ENCODE data around the gene GPR162.

GPR162 gene, protein sequence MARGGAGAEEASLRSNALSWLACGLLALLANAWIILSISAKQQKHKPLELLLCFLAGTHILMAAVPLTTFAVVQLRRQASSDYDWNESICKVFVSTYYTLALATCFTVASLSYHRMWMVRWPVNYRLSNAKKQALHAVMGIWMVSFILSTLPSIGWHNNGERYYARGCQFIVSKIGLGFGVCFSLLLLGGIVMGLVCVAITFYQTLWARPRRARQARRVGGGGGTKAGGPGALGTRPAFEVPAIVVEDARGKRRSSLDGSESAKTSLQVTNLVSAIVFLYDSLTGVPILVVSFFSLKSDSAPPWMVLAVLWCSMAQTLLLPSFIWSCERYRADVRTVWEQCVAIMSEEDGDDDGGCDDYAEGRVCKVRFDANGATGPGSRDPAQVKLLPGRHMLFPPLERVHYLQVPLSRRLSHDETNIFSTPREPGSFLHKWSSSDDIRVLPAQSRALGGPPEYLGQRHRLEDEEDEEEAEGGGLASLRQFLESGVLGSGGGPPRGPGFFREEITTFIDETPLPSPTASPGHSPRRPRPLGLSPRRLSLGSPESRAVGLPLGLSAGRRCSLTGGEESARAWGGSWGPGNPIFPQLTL

DNA sequence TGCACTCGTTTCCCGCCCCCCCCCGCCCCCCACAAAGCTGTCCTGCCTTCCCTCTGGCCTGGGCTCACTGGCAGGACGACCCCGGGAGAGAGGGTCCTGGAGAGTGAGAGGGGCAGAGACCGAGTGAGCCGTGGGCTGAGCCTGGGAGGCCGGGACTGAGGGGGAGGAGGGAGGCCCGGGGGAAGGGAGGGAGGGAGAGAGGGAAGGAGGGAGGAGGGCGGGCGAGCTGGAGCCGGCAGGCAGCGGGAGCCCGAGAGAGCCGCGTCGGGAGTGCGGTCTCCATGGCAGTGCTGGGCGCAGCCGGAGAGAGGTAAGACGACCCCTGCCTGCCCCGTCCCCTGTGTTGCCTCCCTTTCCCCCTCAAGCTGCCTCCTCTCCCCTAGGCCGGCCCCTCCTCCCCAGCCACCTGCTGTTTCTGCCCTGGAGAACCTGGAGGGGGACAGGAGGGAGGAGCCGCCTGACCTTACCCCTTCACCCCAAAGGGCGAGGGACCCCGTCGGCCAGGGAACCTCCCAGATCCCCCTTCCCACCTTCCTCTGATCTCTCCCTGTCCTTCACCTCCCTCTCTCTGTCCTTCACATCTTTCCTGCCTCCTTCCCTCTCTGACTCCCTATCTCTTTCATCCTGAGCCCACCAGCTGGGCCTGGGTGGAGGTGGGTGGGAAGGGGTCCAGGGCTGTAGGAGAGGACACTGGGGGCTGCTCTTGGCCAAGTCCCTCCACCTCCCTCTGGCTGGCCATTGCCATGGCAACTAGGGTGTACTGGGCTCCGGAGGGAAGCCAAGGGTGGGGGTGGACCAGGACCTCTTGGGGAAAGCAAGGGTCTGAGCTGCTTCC lies at the start of gene GPR162:
Gene GPR162, plus strand, starts transcription at position 231 of the 835 bp plus-strand sequence. CDS start 2,078 bp downstream, outside the sequence.
- no peak for DNase-seq

- DNase-seq = peak; percentile 78 to 82
These were observed 49.3 kb upstream of the GPR162 start, which contains the start of gene LAG3 for GRCh38 chr12:6772331-6772695. TSS of gene LAG3 (plus strand) at chr12:6772520. CDS start at chr12:6772853, 333 bp downstream.

DNA sequence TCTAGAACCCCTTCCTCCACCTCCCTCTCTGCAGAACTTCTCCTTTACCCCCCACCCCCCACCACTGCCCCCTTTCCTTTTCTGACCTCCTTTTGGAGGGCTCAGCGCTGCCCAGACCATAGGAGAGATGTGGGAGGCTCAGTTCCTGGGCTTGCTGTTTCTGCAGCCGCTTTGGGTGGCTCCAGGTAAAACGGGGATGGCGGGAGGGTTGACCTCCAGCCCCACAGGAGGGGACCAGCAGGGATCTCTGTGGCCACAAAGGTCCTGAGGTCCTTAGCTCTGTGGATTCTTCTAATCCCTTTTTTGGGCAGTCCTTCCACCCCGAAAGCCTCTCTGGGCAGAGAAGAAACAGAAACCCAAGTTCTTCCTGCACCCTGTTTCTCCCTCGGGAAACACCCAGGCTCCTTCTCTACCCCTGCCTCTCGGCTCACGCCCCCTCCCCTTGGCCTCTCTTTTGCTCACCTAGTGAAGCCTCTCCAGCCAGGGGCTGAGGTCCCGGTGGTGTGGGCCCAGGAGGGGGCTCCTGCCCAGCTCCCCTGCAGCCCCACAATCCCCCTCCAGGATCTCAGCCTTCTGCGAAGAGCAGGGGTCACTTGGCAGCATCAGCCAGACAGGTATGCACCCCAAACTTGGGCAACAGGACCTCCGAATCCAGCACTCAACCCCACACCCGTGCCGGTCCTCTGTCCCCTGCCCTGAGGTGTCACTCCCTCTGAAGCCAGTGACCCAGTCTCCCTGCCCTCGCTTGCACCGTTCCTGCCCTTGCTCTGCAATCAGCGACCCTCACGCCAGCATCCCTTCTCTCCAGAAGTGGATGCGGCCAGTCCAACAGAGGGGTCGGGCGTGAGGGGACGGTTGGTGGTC lies 48.7 kb upstream of the GPR162 start:
- no peak for DNase-seq

DNA sequence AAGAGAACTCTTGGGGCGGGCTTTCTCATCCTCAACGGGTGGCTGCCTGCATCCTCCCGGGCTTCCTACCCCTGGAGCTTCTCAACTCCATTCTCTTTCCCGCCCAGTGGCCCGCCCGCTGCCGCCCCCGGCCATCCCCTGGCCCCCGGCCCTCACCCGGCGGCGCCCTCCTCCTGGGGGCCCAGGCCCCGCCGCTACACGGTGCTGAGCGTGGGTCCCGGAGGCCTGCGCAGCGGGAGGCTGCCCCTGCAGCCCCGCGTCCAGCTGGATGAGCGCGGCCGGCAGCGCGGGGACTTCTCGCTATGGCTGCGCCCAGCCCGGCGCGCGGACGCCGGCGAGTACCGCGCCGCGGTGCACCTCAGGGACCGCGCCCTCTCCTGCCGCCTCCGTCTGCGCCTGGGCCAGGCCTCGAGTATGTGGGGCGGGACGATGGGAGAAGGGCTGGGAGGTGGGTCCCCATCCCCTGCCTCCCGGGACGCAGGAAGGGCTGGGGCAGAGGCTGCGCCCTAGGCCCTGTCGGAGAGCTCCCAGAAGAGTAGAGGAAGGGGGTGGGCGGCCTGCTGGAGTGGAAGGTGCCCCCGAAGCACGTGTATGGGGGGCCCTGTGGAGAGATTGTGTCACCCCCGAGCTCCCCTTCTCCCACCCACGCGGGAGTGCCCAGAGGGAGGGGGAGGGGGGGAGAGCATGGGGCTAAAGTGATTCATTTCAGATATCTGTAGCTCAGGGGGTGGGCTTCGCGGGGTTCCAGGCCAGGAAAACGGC lies 47.9 kb upstream of the GPR162 start:
- peak; percentile 81 to 82 for DNase-seq

DNA sequence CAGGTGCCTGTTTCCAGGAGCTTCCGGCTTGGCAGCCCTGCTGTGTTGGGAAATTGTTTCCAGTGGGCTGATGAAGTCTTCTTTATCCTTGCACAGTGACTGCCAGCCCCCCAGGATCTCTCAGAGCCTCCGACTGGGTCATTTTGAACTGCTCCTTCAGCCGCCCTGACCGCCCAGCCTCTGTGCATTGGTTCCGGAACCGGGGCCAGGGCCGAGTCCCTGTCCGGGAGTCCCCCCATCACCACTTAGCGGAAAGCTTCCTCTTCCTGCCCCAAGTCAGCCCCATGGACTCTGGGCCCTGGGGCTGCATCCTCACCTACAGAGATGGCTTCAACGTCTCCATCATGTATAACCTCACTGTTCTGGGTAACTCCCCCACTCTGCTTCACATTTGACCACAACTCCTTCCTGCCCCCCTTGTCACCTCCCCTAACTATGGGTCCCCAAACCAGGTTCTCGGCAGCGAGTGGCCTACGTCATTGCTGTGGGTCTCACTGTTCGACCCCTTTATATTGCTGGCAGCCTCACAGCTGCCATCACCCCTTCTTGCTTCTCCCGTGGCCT lies 47.0 kb upstream of the GPR162 start:
- peak; percentile 54 to 59 for DNase-seq

DNA sequence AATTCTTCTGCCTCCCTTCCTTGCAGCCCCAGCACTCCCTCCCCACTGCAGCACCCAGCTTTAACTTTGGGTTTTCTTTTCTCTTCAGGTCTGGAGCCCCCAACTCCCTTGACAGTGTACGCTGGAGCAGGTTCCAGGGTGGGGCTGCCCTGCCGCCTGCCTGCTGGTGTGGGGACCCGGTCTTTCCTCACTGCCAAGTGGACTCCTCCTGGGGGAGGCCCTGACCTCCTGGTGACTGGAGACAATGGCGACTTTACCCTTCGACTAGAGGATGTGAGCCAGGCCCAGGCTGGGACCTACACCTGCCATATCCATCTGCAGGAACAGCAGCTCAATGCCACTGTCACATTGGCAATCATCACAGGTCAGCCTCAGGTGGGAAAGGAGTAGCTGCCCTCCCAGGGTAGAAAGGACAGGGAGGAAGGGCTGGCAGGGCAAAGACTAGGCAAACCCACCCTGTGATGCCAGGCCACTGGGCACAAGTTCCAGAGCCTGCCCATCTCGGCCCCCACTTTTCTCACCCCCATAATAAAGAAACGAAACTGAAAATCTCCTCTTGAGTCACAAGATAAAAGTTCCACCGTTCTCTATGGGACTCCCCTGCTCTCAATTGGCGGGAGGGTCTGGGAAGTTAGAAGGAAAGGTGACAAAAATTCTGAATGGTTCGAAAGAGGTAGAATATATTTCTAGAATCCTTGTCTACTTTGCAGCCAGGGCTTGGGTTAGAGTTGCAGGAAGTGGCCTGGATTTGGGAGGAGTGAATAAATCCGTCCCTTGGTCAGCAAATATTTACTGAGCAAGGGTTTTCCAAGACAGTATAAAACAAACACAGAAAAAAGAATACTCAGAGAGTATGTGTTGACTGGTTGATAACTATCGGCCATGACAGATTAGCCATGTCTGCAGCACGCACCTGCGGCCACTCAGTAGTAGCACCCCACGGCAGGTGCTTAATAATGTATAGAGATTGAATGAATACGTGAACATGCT lies 46.1 kb upstream of the GPR162 start:
- no peak for DNase-seq

DNA sequence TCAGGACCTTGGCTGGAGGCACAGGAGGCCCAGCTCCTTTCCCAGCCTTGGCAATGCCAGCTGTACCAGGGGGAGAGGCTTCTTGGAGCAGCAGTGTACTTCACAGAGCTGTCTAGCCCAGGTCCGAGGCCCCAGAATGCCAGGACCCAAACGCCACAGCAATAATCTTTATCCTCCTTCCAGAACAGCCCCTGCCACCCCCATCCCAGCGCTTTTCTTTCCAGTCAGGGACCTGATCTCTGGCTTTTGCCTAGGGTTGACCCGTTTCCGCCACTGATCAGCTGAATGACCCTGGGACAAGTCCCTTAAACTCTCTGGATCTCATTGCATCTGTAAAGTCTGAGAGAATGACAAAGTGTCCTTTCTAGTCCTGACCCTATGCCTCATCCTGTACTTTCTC lies 44.2 kb upstream of the GPR162 start:
- DNase-seq = no peak

DNA sequence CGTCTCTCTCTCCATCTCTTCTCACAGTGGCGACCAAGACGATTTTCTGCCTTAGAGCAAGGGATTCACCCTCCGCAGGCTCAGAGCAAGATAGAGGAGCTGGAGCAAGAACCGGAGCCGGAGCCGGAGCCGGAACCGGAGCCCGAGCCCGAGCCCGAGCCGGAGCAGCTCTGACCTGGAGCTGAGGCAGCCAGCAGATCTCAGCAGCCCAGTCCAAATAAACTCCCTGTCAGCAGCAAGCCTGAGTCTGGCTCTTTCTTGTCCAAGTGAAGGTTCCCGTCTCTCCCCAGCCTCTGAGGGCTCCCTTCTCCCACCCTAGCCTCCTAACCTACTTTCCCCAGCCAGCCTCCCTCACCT lies 43.4 kb upstream of the GPR162 start:
- no peak for DNase-seq

- DNase-seq = peak; percentile 94 to 95
These were observed 42.8 kb upstream of the GPR162 start for GRCh38 chr12:6778574-6779550.

DNA sequence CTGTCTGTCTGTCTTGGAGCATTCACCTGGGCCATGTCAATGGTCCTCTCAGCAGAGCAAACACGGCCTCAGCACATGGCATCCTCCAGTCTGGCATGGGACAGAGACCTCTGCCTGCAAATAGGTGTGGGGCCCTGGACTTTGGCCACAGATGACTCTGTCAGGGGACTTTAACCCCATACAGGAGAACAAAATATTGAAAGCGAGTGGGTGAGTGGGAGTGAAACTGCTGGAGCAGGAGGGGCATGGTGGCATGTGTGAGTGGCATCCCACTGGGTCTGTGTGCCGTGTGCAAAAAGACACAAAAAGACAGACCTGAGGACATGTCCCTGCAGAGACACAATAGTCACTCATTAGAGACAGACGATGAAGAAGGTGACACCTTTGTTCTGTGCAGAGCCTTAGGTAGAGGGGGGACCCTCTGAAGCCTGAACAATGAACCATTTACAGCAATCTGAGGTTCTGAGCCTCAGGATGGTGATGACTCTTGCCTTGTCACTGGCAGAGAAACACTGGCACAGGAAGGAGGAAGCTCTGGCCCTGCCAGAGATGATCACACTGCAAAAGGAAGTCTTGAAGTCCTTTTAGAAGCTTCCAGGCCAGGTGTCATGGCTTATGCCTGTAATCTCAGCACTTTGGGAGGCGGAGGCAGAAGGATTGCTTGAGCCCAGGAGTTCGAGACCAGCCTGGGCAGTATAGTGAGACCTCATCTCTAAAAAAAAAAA lies 41.8 kb upstream of the GPR162 start:
- peak; percentile 46 to 58 for DNase-seq

- peak; percentile 64 to 68 for DNase-seq
These were observed 41.0 kb upstream of the GPR162 start for GRCh38 chr12:6780573-6780972.

- DNase-seq = no peak
These were observed 39.5 kb upstream of the GPR162 start for GRCh38 chr12:6782119-6782518.

DNA sequence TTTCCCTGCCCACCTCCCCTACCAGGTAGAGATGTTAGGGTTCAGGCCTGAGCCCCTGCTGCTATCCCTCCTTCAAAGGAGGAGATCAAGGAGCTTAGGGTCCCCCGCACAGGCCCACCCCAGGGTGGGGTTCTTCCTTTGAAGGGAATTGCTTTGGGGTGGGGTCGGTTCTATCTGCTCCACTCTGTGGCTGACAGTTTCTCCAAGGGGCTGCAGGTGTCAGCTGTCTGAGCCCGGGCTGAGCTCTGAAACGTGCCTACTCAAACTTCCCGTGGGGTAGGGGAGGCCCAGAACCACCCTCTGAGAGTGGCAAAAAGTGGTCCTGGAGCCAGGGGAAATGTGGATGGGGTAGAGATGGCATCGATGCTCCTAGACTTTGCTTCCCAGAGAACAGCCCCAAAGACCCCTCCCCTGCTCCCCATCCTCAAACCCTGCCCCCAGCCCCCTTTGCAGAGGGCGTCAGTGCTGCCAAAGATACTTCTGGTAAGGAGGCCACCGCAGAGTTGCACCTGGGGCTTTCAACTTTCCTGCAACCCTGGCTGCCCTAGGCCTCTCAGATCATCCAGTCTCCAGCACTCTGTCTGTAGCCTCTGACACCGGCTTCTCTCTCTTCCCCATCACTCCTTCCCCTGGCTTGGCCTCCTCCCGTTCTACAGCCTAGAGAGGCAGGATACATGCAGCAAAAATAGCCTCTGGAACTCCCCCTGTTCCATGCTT lies 38.6 kb upstream of the GPR162 start:
- DNase-seq = no peak

DNA sequence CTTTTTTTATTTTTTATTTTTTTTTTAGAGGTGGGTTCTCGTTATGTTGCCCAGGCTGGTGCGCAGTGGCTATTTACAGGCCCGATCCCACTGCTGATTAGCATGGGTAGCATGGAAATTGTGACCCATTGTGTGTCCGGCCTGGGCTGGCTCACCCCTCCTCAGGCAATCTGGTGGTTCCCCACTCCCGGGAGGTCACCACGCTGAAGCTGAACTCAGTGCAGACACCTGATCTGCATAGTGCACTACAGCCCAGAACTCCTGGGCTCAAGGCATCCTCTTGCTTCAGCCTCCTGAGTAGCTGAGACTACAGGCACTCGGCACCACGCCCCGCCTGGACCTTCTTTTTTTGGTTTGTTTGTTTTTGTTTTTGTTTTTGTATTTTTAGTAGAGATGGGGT lies 37.8 kb upstream of the GPR162 start:
- no peak for DNase-seq

GRCh38 chr12:6784296-6784695 lies 37.3 kb upstream of the GPR162 start:
- DNase-seq = no peak

- DNase-seq = no peak
These were observed 36.9 kb upstream of the GPR162 start for GRCh38 chr12:6784761-6785160.

- peak in 1 of 2 experiments; percentile 34 for DNase-seq
These were observed 35.1 kb upstream of the GPR162 start for GRCh38 chr12:6786416-6787094.

Measured in activated T-cell treated with anti-CD3 and anti-CD28 coated beads, Interleukin-2, amount 50 U/mL, for 48 hours (primary cell).